CD8-positive, alpha-beta memory T cell (primary cell): ENCODE data around the gene PXK. TPM values are rescaled to one million over a fixed set of nuclear protein-coding genes. Genes with fewer than 3 reads are reported as not detected.
A peak's percentile ranks its signal among the peaks of the same experiment; 100 is the strongest.

Source experiments
- CTCF ChIA-PET: fragments of 350-600 bp; sonication (Branson Sonifier 250); formaldehyde crosslinking; loops from one replicate; lab custom pipeline; 2021; ENCODE audit warnings: antibody characterized with exemption; lab: Charles Lee
- POLR2A ChIA-PET: fragments of 350-600 bp; sonication (Branson Sonifier 250); formaldehyde crosslinking; loops from one replicate; lab custom pipeline; 2021; ENCODE audit warnings: antibody characterized with exemption; lab: Charles Lee
- DNase-seq, 5 donors: peaks; one replicate each; pipeline versions ENCODE4 v3.0.0 to v3.0.0-alpha.2; 2020 to 2022; ENCODE audit warnings: mixed read lengths in 1 of 5
- H3K27ac ChIP-seq: one replicate; pipeline ENCODE4 v1.7.0; 2013; ENCODE audit warnings: low read depth, mild to moderate bottlenecking, low read length, moderate library complexity
- H3K27me3 ChIP-seq: 2 replicates; pipeline ENCODE4 v1.7.0; 2013; ENCODE audit warnings: low read length, mild to moderate bottlenecking; ENCODE audit not compliant: insufficient read depth, poor library complexity, severe bottlenecking
- H3K36me3 ChIP-seq: 2 replicates; pipeline ENCODE4 v1.7.0; 2013; ENCODE audit warnings: mild to moderate bottlenecking, low read length, moderate library complexity; ENCODE audit not compliant: insufficient read depth
- H3K4me1 ChIP-seq: 2 replicates; pipeline ENCODE4 v1.7.0; 2013; ENCODE audit warnings: mild to moderate bottlenecking, low read length, moderate library complexity; ENCODE audit not compliant: insufficient read depth
- H3K4me3 ChIP-seq: 2 replicates; pipeline ENCODE4 v1.7.0; 2013; ENCODE audit warnings: mild to moderate bottlenecking, low read length
- H3K9me3 ChIP-seq: 2 replicates; pipeline ENCODE4 v1.7.0; 2013; ENCODE audit warnings: mild to moderate bottlenecking, low read length
- H3K27ac Mint-ChIP-seq, 8 donors: one replicate each; pipeline ENCODE4 v1.8.0; 2020 to 2021; ENCODE audit warnings: mixed read lengths in 8 of 8, mild to moderate bottlenecking in 6 of 8, inconsistent platforms in 3 of 8, moderate library complexity in 3 of 8
- H3K27me3 Mint-ChIP-seq, 2 donors: one replicate each; pipeline ENCODE4 v1.8.0; 2020 to 2021; ENCODE audit warnings: mixed read lengths in 2 of 2, mild to moderate bottlenecking in 1 of 2, moderate library complexity in 1 of 2
- H3K36me3 Mint-ChIP-seq, 3 donors: one replicate each; pipeline ENCODE4 v1.8.0; 2020 to 2021; ENCODE audit warnings: mixed read lengths in 3 of 3, inconsistent platforms in 1 of 3, mild to moderate bottlenecking in 1 of 3
- H3K4me1 Mint-ChIP-seq, 3 donors: one replicate each; pipeline ENCODE4 v1.8.0; 2020 to 2021; ENCODE audit warnings: mixed read lengths in 3 of 3, inconsistent platforms in 1 of 3, mild to moderate bottlenecking in 1 of 3
- H3K4me3 Mint-ChIP-seq, 7 donors: one replicate each; pipeline ENCODE4 v1.8.0; 2020 to 2021; ENCODE audit warnings: mixed read lengths in 7 of 7, mild to moderate bottlenecking in 6 of 7, moderate library complexity in 4 of 7, inconsistent platforms in 2 of 7
- H3K9me3 Mint-ChIP-seq, 5 donors: one replicate each; pipeline ENCODE4 v1.8.0; 2020 to 2022; ENCODE audit warnings: mixed read lengths in 5 of 5, mild to moderate bottlenecking in 3 of 5, moderate library complexity in 2 of 5, inconsistent platforms in 1 of 5
- polyA plus RNA-seq: library from polyadenylated mRNA; unstranded; fragments of 300-500 nt; fragmentation: Illumina TruSeq; gene quantifications from one replicate; pipeline ENCODE4 v1.2.3, GENCODE V29; 2021
- total RNA-seq, 2 experiments: library from RNA; stranded (reverse); gene quantifications; one replicate each; pipeline ENCODE4 v1.2.3, GENCODE V29; 2021

PXK gene
- total and polyA plus RNA-seq, 3 experiments from 2014 or later = 24.8 to 27.8 (median 27.2) TPM

GRCh38 chr3:58375254-58375653, 42.6 kb downstream of the PXK start:
- H3K4me1 Mint-ChIP-seq = peaks cover 0 to 3% (median 0%) of the 10 kb centered on the region in 3 donors
- H3K36me3 Mint-ChIP-seq = peaks cover 0 to 31% (median 6%) of the 10 kb centered on the region in 3 donors
- no peak overlapping the region for H3K27ac ChIP-seq
- no peak overlapping the region for H3K4me3 Mint-ChIP-seq
- no peaks in the 10 kb centered on the region for H3K4me1 ChIP-seq
- no peak overlapping the region for H3K27ac Mint-ChIP-seq
- no peak overlapping the region for H3K4me3 ChIP-seq
- H3K9me3 Mint-ChIP-seq = no peaks in the 10 kb centered on the region
- DNase-seq = no peak
- no peaks in the 10 kb centered on the region for H3K9me3 ChIP-seq
- POLR2A ChIA-PET = no interaction called here
- H3K36me3 ChIP-seq = no peaks in the 10 kb centered on the region
- CTCF ChIA-PET = interaction anchor here (0.7 kb wide), 1 partner anchor 37 kb away, joined by 3 read pairs; no protein-coding TSS in a partner anchor
- peaks cover 0 to 1% of the 10 kb centered on the region in 2 donors for H3K27me3 Mint-ChIP-seq
- H3K27me3 ChIP-seq = no peaks in the 10 kb centered on the region

GRCh38 chr3:58377168-58377567, 44.5 kb downstream of the PXK start:
- Mint-ChIP-seq H3K27me3 (peaks cover 0 to 1% of the 10 kb centered on the region in 2 donors), H3K4me3 (no peak overlapping the region), H3K36me3 (peaks cover 0 to 23% (median 6%) of the 10 kb centered on the region in 3 donors), H3K9me3 (no peaks in the 10 kb centered on the region), H3K4me1 (peaks cover 0 to 3% (median 0%) of the 10 kb centered on the region in 3 donors), H3K27ac (no peak overlapping the region)
- CTCF ChIA-PET = no interaction called here
- Histone ChIP-seq H3K27me3 (no peaks in the 10 kb centered on the region), H3K9me3 (no peaks in the 10 kb centered on the region), H3K36me3 (no peaks in the 10 kb centered on the region), H3K4me1 (no peaks in the 10 kb centered on the region), H3K27ac (no peak overlapping the region), H3K4me3 (no peak overlapping the region)
- POLR2A ChIA-PET = no interaction called here
- no peak for DNase-seq

- Mint-ChIP-seq H3K9me3 (no peaks in the 10 kb centered on the region), H3K4me3 (no peak overlapping the region), H3K4me1 (peaks cover 0 to 3% (median 0%) of the 10 kb centered on the region in 3 donors), H3K27ac (no peak overlapping the region), H3K36me3 (peaks cover 0 to 29% (median 11%) of the 10 kb centered on the region in 3 donors), H3K27me3 (peaks cover 0 to 1% of the 10 kb centered on the region in 2 donors)
- no peaks in the 10 kb centered on the region for H3K36me3 ChIP-seq
- POLR2A ChIA-PET = interaction anchor here (0.7 kb wide), 1 partner anchor 44 kb away, joined by 9 read pairs; no protein-coding TSS in a partner anchor
- H3K4me1 ChIP-seq = no peaks in the 10 kb centered on the region
- no peak overlapping the region for H3K27ac ChIP-seq
- CTCF ChIA-PET = no interaction called here
- H3K9me3 ChIP-seq = no peaks in the 10 kb centered on the region
- no peaks in the 10 kb centered on the region for H3K27me3 ChIP-seq
- DNase-seq = no peak
- H3K4me3 ChIP-seq = no peak overlapping the region
These were observed 45.1 kb downstream of the PXK start for GRCh38 chr3:58377750-58378149.

GRCh38 chr3:58379351-58380073, 46.8 kb downstream of the PXK start:
- Mint-ChIP-seq H3K27ac (peak overlapping the region in 1 of 8 donors; percentile 51), H3K4me3 (no peak overlapping the region), H3K36me3 (peaks cover 0 to 33% (median 8%) of the 10 kb centered on the region in 3 donors), H3K4me1 (peaks cover 0 to 3% (median 0%) of the 10 kb centered on the region in 3 donors), H3K9me3 (no peaks in the 10 kb centered on the region), H3K27me3 (peaks cover 0 to 1% of the 10 kb centered on the region in 2 donors)
- POLR2A ChIA-PET = no interaction called here
- DNase-seq = no peak
- Histone ChIP-seq H3K4me1 (no peaks in the 10 kb centered on the region), H3K4me3 (no peak overlapping the region), H3K9me3 (no peaks in the 10 kb centered on the region), H3K36me3 (no peaks in the 10 kb centered on the region), H3K27ac (no peak overlapping the region), H3K27me3 (no peaks in the 10 kb centered on the region)
- CTCF ChIA-PET = no interaction called here

GRCh38 chr3:58383476-58383875, 50.8 kb downstream of the PXK start:
- no peaks in the 10 kb centered on the region for H3K9me3 Mint-ChIP-seq
- H3K4me1 Mint-ChIP-seq = peaks cover 0 to 9% (median 5%) of the 10 kb centered on the region in 3 donors
- Histone ChIP-seq H3K27ac (no peak overlapping the region), H3K9me3 (no peaks in the 10 kb centered on the region), H3K4me3 (no peak overlapping the region), H3K27me3 (no peaks in the 10 kb centered on the region), H3K36me3 (no peaks in the 10 kb centered on the region), H3K4me1 (no peaks in the 10 kb centered on the region)
- H3K27me3 Mint-ChIP-seq = no peaks in the 10 kb centered on the region
- H3K36me3 Mint-ChIP-seq = peaks cover 0 to 45% (median 8%) of the 10 kb centered on the region in 3 donors
- POLR2A ChIA-PET = no interaction called here
- no peak overlapping the region for H3K27ac Mint-ChIP-seq
- CTCF ChIA-PET = no interaction called here
- no peak for DNase-seq
- H3K4me3 Mint-ChIP-seq = no peak overlapping the region

DNA sequence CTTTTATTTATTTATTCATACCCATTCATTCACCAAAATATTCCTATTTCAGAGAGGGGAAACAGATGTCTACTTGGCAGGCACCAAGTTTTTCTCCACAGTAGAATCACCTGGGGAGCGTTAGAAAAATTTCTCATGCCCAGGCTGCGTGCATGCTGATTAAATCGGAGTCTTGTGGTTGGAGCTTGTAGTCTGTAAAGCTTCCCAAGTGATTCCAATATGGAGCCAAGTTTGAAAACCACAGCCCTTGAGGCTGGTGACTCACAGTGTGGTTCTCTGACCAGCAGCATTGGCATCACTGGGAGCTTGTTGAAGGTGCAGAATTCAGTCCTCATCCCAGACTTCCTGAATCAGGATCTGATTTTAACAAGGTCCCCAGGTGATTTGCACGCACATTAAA, 51.2 kb downstream of the PXK start:
- POLR2A ChIA-PET = no interaction called here
- no peak for DNase-seq
- H3K36me3 ChIP-seq = no peaks in the 10 kb centered on the region
- H3K36me3 Mint-ChIP-seq = peaks cover 0 to 45% (median 8%) of the 10 kb centered on the region in 3 donors
- H3K4me1 Mint-ChIP-seq = peaks cover 0 to 9% (median 5%) of the 10 kb centered on the region in 3 donors
- no peaks in the 10 kb centered on the region for H3K27me3 Mint-ChIP-seq
- no peak overlapping the region for H3K27ac Mint-ChIP-seq
- no peak overlapping the region for H3K4me3 ChIP-seq
- H3K27me3 ChIP-seq = no peaks in the 10 kb centered on the region
- no peaks in the 10 kb centered on the region for H3K4me1 ChIP-seq
- H3K9me3 Mint-ChIP-seq = no peaks in the 10 kb centered on the region
- H3K27ac ChIP-seq = no peak overlapping the region
- H3K4me3 Mint-ChIP-seq = no peak overlapping the region
- CTCF ChIA-PET = no interaction called here
- H3K9me3 ChIP-seq = no peaks in the 10 kb centered on the region

- H3K9me3 Mint-ChIP-seq = no peaks in the 10 kb centered on the region
- Histone ChIP-seq H3K36me3 (no peaks in the 10 kb centered on the region), H3K4me3 (no peak overlapping the region), H3K27ac (no peak overlapping the region), H3K9me3 (no peaks in the 10 kb centered on the region), H3K4me1 (no peaks in the 10 kb centered on the region), H3K27me3 (no peaks in the 10 kb centered on the region)
- H3K4me3 Mint-ChIP-seq = no peak overlapping the region
- ChIA-PET POLR2A (no interaction called here), CTCF (no interaction called here)
- H3K4me1 Mint-ChIP-seq = peaks cover 0 to 9% (median 5%) of the 10 kb centered on the region in 3 donors
- peaks cover 0 to 44% (median 8%) of the 10 kb centered on the region in 3 donors for H3K36me3 Mint-ChIP-seq
- no peak for DNase-seq
- peak overlapping the region in 1 of 8 donors; percentile 40 for H3K27ac Mint-ChIP-seq
- H3K27me3 Mint-ChIP-seq = no peaks in the 10 kb centered on the region
These were observed 51.8 kb downstream of the PXK start for GRCh38 chr3:58384381-58385090.
